PC-3 (cell line): ENCODE measurements around the gene GLTPD2. TPM values are rescaled to one million over a fixed set of nuclear protein-coding genes. Genes with fewer than 3 reads are reported as not detected.

Experiments used
- ATAC-seq: fragments of 200-7000 bp; cut with Tn5 transposase; 2 replicates; pipeline ENCODE4 v1.9.1; 2020; ENCODE audit warnings: mild to moderate bottlenecking, moderate library complexity
- BruUV-seq: library from RNA; stranded (reverse); fragments of 400-500 nt; replicated peaks from 2 replicates; lab custom pipeline; 2021; lab: Mats Ljungman, UMichigan
- CTCF ChIA-PET: fragments of 300-600 bp; sonication (Branson Sonifier 250); formaldehyde crosslinking; loops from one replicate; lab custom pipeline; 2022; ENCODE audit warnings: antibody characterized with exemption; lab: Charles Lee
- POLR2A ChIA-PET: fragments of 300-600 bp; sonication (Branson Sonifier 250); formaldehyde crosslinking; loops from one replicate; lab custom pipeline; 2022; ENCODE audit warnings: antibody characterized with exemption; ENCODE audit not compliant: unreplicated experiment; lab: Charles Lee
- DNase-seq: peaks from one replicate; pipeline ENCODE4 v3.0.0-alpha.2; 2015
- H2AFZ ChIP-seq: fragments of 300-600 bp; sonication (generic); 2 replicates; pipeline ENCODE4 v1.6.0; 2016; ENCODE audit warnings: antibody characterized with exemption, low read length
- H3F3A ChIP-seq: fragments of 300-600 bp; sonication (generic); one replicate; pipeline ENCODE4 v1.6.0; 2017; ENCODE audit warnings: antibody characterized with exemption, low read length, control low read depth, mild to moderate bottlenecking; ENCODE audit not compliant: unreplicated experiment
- H3K27ac ChIP-seq: fragments of 300-600 bp; sonication (generic); 2 replicates; pipeline ENCODE4 v1.5.1; 2016; ENCODE audit warnings: mild to moderate bottlenecking, low read length
- H3K27me3 ChIP-seq: fragments of 300-600 bp; sonication (generic); 2 replicates; pipeline ENCODE4 v1.6.1; 2016; ENCODE audit warnings: low read length, mixed read lengths
- H3K36me3 ChIP-seq: fragments of 300-600 bp; sonication (generic); 2 replicates; pipeline ENCODE4 v1.6.1; 2016; ENCODE audit warnings: low read depth, mixed run types, low read length, mixed read lengths
- H3K4me1 ChIP-seq: fragments of 300-600 bp; sonication (generic); 2 replicates; pipeline ENCODE4 v1.5.1; 2016; ENCODE audit warnings: low read length; ENCODE audit not compliant: insufficient read depth
- H3K4me2 ChIP-seq: fragments of 300-600 bp; sonication (generic); 2 replicates; pipeline ENCODE4 v1.6.0; 2016; ENCODE audit warnings: low read length
- H3K4me3 ChIP-seq: fragments of 300-600 bp; sonication (generic); 2 replicates; pipeline ENCODE4 v1.5.1; 2016; ENCODE audit warnings: mild to moderate bottlenecking, low read length, mixed read lengths
- H3K79me2 ChIP-seq: fragments of 300-600 bp; sonication (generic); 2 replicates; pipeline ENCODE4 v1.6.1; 2017; ENCODE audit warnings: low read length, mixed read lengths
- H3K9ac ChIP-seq: fragments of 300-600 bp; sonication (generic); 2 replicates; pipeline ENCODE4 v1.6.0; 2016; ENCODE audit warnings: mild to moderate bottlenecking, low read length
- H3K9me2 ChIP-seq: fragments of 300-600 bp; sonication (generic); replicated peaks from 2 replicates; pipeline ENCODE4 v1.6.1; 2016; ENCODE audit warnings: mixed run types, low read length, mixed read lengths
- H3K9me3 ChIP-seq: fragments of 300-600 bp; sonication (generic); 2 replicates; pipeline ENCODE4 v1.6.1; 2016; ENCODE audit warnings: low read length, mixed read lengths
- H4K20me1 ChIP-seq: fragments of 300-600 bp; sonication (generic); 2 replicates; pipeline ENCODE4 v1.6.1; 2016; ENCODE audit warnings: low read length, mixed read lengths
- CTCF ChIP-seq: fragments of 300-600 bp; sonication (generic); conservative IDR thresholded peaks from 2 replicates; pipeline ENCODE4 v1.5.1; 2017; ENCODE audit warnings: antibody characterized with exemption, low read depth, mild to moderate bottlenecking, low read length
- EZH2 ChIP-seq: fragments of 300-600 bp; sonication (generic); IDR thresholded peaks from one replicate; pipeline ENCODE4 v1.6.1; 2017; ENCODE audit warnings: antibody characterized with exemption, mild to moderate bottlenecking, low read length; ENCODE audit not compliant: unreplicated experiment
- EZH2phosphoT487 ChIP-seq: fragments of 300-600 bp; sonication (generic); IDR thresholded peaks from 2 replicates; pipeline ENCODE4 v1.6.1; 2018; ENCODE audit warnings: mild to moderate bottlenecking, antibody characterized with exemption, low read length, borderline replicate concordance
- intact Hi-C: fragments of 100-400 bp; cut with micrococcal nuclease; formaldehyde crosslinking; loops from 2 replicates; pipeline ENCODE4 v1.9.0; 2023
- total RNA-seq: library from RNA; depleted of rRNA; stranded (reverse); fragments of >200 nt; gene quantifications from 2 replicates; pipeline ENCODE4 v1.2.3, GENCODE V29; 2014

The GLTPD2 gene
- total RNA-seq, 1 experiment from 2014 or later, result not detected

- H3K4me3 ChIP-seq, result peak overlapping the region; percentile 86
- peaks cover 6% of the 10 kb centered on the region for H3K4me1 ChIP-seq
- peaks cover 6% of the 10 kb centered on the region; the same call in 1 of the 2 replicates for H3K79me2 ChIP-seq
- H3K27me3 ChIP-seq, result no peaks in the 10 kb centered on the region
- CTCF ChIA-PET, result no interaction called here
- POLR2A ChIA-PET, result no interaction called here
- ATAC-seq, result no peak
- BruUV-seq, result no TSS peak
- no peaks in the 10 kb centered on the region for H3K9me3 ChIP-seq
- no peaks in the 10 kb centered on the region for H3F3A ChIP-seq
- intact Hi-C loops, result no loop called here
- no peaks in the 10 kb centered on the region for H3K36me3 ChIP-seq
- H4K20me1 ChIP-seq, result no peaks in the 10 kb centered on the region
- H3K9me2 ChIP-seq, result no peaks in the 10 kb centered on the region
- peak overlapping the region; percentile 74; the same call in 1 of the 2 replicates for H3K9ac ChIP-seq
- peak overlapping the region; percentile 68 for H2AFZ ChIP-seq
- peak overlapping the region; percentile 96 for H3K4me2 ChIP-seq
- H3K27ac ChIP-seq, result no peak overlapping the region
- no peak for DNase-seq
- TF ChIP-seq EZH2 (no peak), EZH2phosphoT487 (no peak), CTCF (no peak)
Measured at GRCh38 chr17:4740025-4740351, 48.8 kb upstream of the GLTPD2 start.

- ATAC-seq (no peak), DNase-seq (no peak)
- H3K4me3 ChIP-seq, result no peak overlapping the region
- H3K4me1 ChIP-seq, result peaks cover 6% of the 10 kb centered on the region
- peaks cover 6% of the 10 kb centered on the region; the same call in 1 of the 2 replicates for H3K79me2 ChIP-seq
- H3K9me2 ChIP-seq, result no peaks in the 10 kb centered on the region
- POLR2A ChIA-PET, result no interaction called here
- H3K36me3 ChIP-seq, result no peaks in the 10 kb centered on the region
- no peak overlapping the region for H3K27ac ChIP-seq
- H3K9ac ChIP-seq, result no peak overlapping the region
- CTCF ChIA-PET, result no interaction called here
- no peaks in the 10 kb centered on the region for H4K20me1 ChIP-seq
- TF ChIP-seq EZH2 (no peak), CTCF (no peak), EZH2phosphoT487 (no peak)
- no peak overlapping the region for H2AFZ ChIP-seq
- no peaks in the 10 kb centered on the region for H3F3A ChIP-seq
- no TSS peak for BruUV-seq
- no peaks in the 10 kb centered on the region for H3K27me3 ChIP-seq
- intact Hi-C loops, result no loop called here
- H3K4me2 ChIP-seq, result no peak overlapping the region
- H3K9me3 ChIP-seq, result no peaks in the 10 kb centered on the region
Measured at GRCh38 chr17:4740584-4740983, 48.2 kb upstream of the GLTPD2 start.

GRCh38 chr17:4741544-4741943, 47.2 kb upstream of the GLTPD2 start:
- peaks cover 6% of the 10 kb centered on the region for H3K4me1 ChIP-seq
- H4K20me1 ChIP-seq, result no peaks in the 10 kb centered on the region
- no peaks in the 10 kb centered on the region for H3K36me3 ChIP-seq
- ChIA-PET POLR2A (no interaction called here), CTCF (no interaction called here)
- H3K79me2 ChIP-seq, result peaks cover 6% of the 10 kb centered on the region; the same call in 1 of the 2 replicates
- no peaks in the 10 kb centered on the region for H3K9me2 ChIP-seq
- H3K27ac ChIP-seq, result no peak overlapping the region
- H3K4me3 ChIP-seq, result no peak overlapping the region
- H2AFZ ChIP-seq, result no peak overlapping the region
- no peak for TF ChIP-seq EZH2
- no peak for TF ChIP-seq CTCF
- no peak for TF ChIP-seq EZH2phosphoT487
- no peaks in the 10 kb centered on the region for H3K27me3 ChIP-seq
- ATAC-seq (no peak), DNase-seq (no peak)
- intact Hi-C loops, result no loop called here
- H3F3A ChIP-seq, result no peaks in the 10 kb centered on the region
- H3K4me2 ChIP-seq, result no peak overlapping the region
- H3K9me3 ChIP-seq, result no peaks in the 10 kb centered on the region
- BruUV-seq, result no TSS peak
- no peak overlapping the region for H3K9ac ChIP-seq
